H1 (cell line): ENCODE results near the gene CHRNA4. TPM values are rescaled to one million over a fixed set of nuclear protein-coding genes. Genes with fewer than 3 reads are reported as not detected.

ENCODE experiments used
- ATF3 ChIP-seq: IDR thresholded peaks from 2 replicates; pipeline ENCODE4 v1.6.1; 2011; ENCODE audit warnings: low read depth, mild to moderate bottlenecking, low read length; ENCODE audit not compliant: insufficient read depth
- CTCF ChIP-seq, 3 experiments: IDR thresholded peaks; 1 replicate in 2 of 3; 2 replicates in 1 of 3; pipeline versions ENCODE4 v1.5.1 to v1.6.1; 2011; ENCODE audit warnings: low read length in 3 of 3, mild to moderate bottlenecking in 3 of 3, inconsistent platforms in 2 of 3, low read depth in 1 of 3, moderate library complexity in 1 of 3; ENCODE audit not compliant: insufficient read depth in 1 of 3; ENCODE audit errors: control extremely low read depth in 1 of 3
- KDM1A ChIP-seq: fragments of 200-600, 300-600 bp; sonication (generic); IDR thresholded peaks from 2 replicates; pipeline ENCODE4 v1.7.1; 2016; ENCODE audit warnings: mild to moderate bottlenecking, low read length, borderline replicate concordance
- TBP ChIP-seq: IDR thresholded peaks from 2 replicates; pipeline ENCODE4 v1.6.1; 2011; ENCODE audit warnings: low read depth, low read length, improper control_type of control experiment
- polyA plus RNA-seq, 7 experiments: library from polyadenylated mRNA; depleted of rRNA in 3 of 7; stranded (reverse) in 5 of 7; unstranded in 2 of 7; fragments of >200 nt in 5 of 7; fragments of 200-250 nt in 2 of 7; gene quantifications; 1 replicate in 5 of 7; 2 replicates in 1 of 7; 4 replicates in 1 of 7; pipeline versions ENCODE4 v1.2.1 to v1.2.3, GENCODE V29; 2011 to 2013; ENCODE audit warnings: missing spikeins in 2 of 7, mixed read lengths in 2 of 7
- total RNA-seq: library from RNA; stranded (reverse); fragmentation: NEBNext Ultra II Directional; extraction: Animal tissue kit (Norgen Biotek cat#: 25700); gene quantifications from 2 replicates; pipeline ENCODE4 v1.2.1, GENCODE V29; 2021

The CHRNA4 gene
- total and polyA plus RNA-seq, 2 of the 8 experiments (the other 6 are each of a cell fraction or from before 2014, with no cell fraction given): 4.3 to 5.7 TPM

- TF ChIP-seq CTCF (IDR thresholded peaks at IDR 0.05; ENCODE audit: control extremely low read depth in 1 of 3, insufficient read depth in 1 of 3, low read depth in 1 of 3, low read length in 3 of 3) (no peak), ATF3 (no peak), KDM1A (no peak), TBP (no peak)
These were observed 41.2 kb upstream of the CHRNA4 start (continued) for GRCh38 chr20:63402181-63402859.
